Thyroid gland (tissue), 4 donors: ENCODE data around the gene MAGI1. TPM values are rescaled to one million over a fixed set of nuclear protein-coding genes. Genes with fewer than 3 reads are reported as not detected.
"Not testable (repeated sequence)": the region's sequence is repeated elsewhere in the genome, so short reads cannot be mapped to it uniquely, and the experiment has no call there.

Experiments
- DNase-seq, 2 donors: peaks; one replicate each; pipeline ENCODE4 v3.0.0-alpha.2; 2019
- H3K27ac ChIP-seq, 3 donors: fragments of 200-600 bp; sonication (generic); 1 replicate in 2 of 3; 2 replicates in 1 of 3; pipeline ENCODE4 v1.5.1; 2016 to 2019; ENCODE audit warnings: mild to moderate bottlenecking in 1 of 3, moderate library complexity in 1 of 3
- H3K27me3 ChIP-seq: fragments of 200-600 bp; sonication (generic); one replicate; pipeline ENCODE4 v1.5.1; 2019
- H3K36me3 ChIP-seq, 2 donors: fragments of 200-600 bp; sonication (generic); one replicate each; pipeline ENCODE4 v1.5.1; 2016 to 2019
- H3K4me1 ChIP-seq, 2 donors: fragments of 200-600 bp; sonication (generic); one replicate each; pipeline ENCODE4 v1.5.1; 2017 to 2019
- H3K4me3 ChIP-seq, 3 donors: fragments of 200-600 bp; sonication (generic); replicated peaks in 1 of 3; 1 replicate in 2 of 3; 2 replicates in 1 of 3; pipeline ENCODE4 v1.5.1; 2016; ENCODE audit warnings: mild to moderate bottlenecking in 1 of 3
- H3K9me3 ChIP-seq: fragments of 200-600 bp; sonication (generic); one replicate; pipeline ENCODE4 v1.5.1; 2017
- POLR2A ChIP-seq, 2 donors: fragments of 450-650 bp; IDR thresholded peaks; one replicate each; pipeline ENCODE4 v1.6.1; 2017; ENCODE audit warnings: antibody characterized with exemption in 2 of 2, mild to moderate bottlenecking in 2 of 2, moderate library complexity in 1 of 2
- WGBS, 2 donors: methylation state at CpG; one replicate each; pipeline ENCODE4 v1.1.5; 2017; 5-methylcytosine and 5-hydroxymethylcytosine counted together
- intact Hi-C: fragments of 100-400 bp; cut with DNase I; formaldehyde crosslinking; loops from one replicate; pipeline ENCODE4 v1.15.1; 2023
- total RNA-seq, 4 donors: library from RNA; depleted of rRNA; stranded (reverse); fragments of >200 nt; gene quantifications; one replicate each; pipeline ENCODE4 v1.2.3, GENCODE V29; 2016
- TF ChIP-seq, protein P1 (sequence below), 6 experiments: fragments of 200-600 bp in 3 of 6; fragments of 450-650 bp in 3 of 6; sonication (generic) in 3 of 6; IDR thresholded peaks; one replicate each; pipeline ENCODE4 v1.5.1; 2016 to 2019; ENCODE audit warnings: antibody characterized with exemption in 6 of 6, mild to moderate bottlenecking in 2 of 6, inconsistent platforms in 1 of 6, moderate library complexity in 1 of 6

The MAGI1 gene
- total RNA-seq, 4 donors from 2014 or later, result 60.5 to 123 (median 87.5) TPM

GRCh38 chr3:65545429-65545828 is 493.3 kb downstream of the MAGI1 start:
- no peaks in the 10 kb centered on the region for H3K36me3 ChIP-seq
- H3K27me3 ChIP-seq, result no peaks in the 10 kb centered on the region
- WGBS, 2 donors, result 97 to 100% methylated on average over 1 of the region's 1 CpG
- intact Hi-C loops, result no loop called here
- no peak overlapping the region for H3K27ac ChIP-seq
- peaks cover 0 to 12% of the 10 kb centered on the region in 2 donors for H3K4me1 ChIP-seq
- H3K9me3 ChIP-seq, result no peaks in the 10 kb centered on the region
- no peak overlapping the region for H3K4me3 ChIP-seq
- no peak for DNase-seq
- no peak for TF ChIP-seq POLR2A (IDR thresholded peaks at IDR 0.05)
- TF ChIP-seq, protein P1, sequence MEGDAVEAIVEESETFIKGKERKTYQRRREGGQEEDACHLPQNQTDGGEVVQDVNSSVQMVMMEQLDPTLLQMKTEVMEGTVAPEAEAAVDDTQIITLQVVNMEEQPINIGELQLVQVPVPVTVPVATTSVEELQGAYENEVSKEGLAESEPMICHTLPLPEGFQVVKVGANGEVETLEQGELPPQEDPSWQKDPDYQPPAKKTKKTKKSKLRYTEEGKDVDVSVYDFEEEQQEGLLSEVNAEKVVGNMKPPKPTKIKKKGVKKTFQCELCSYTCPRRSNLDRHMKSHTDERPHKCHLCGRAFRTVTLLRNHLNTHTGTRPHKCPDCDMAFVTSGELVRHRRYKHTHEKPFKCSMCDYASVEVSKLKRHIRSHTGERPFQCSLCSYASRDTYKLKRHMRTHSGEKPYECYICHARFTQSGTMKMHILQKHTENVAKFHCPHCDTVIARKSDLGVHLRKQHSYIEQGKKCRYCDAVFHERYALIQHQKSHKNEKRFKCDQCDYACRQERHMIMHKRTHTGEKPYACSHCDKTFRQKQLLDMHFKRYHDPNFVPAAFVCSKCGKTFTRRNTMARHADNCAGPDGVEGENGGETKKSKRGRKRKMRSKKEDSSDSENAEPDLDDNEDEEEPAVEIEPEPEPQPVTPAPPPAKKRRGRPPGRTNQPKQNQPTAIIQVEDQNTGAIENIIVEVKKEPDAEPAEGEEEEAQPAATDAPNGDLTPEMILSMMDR (IDR thresholded peaks at IDR 0.05), result no peak

DNA sequence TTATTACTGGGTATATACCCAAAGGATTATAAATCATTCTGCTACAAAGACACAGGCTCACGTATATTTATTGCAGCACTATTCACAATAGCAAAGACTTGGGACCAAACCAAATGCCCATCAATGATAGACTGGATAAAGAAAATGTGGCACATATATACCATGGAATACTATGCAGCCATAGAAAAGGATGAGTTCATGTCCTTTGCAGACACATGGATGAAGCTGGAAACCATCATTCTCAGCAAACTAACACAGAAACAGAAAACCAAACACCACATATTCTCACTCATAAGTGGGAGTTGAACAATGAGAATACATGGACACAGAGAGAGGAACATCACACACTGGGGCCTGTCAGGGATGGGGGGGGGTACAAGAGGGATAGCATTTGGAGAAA is 495.3 kb downstream of the MAGI1 start:
- intact Hi-C loops, H3K27ac ChIP-seq, DNase-seq, H3K4me3 ChIP-seq, H3K4me1 ChIP-seq, H3K9me3 ChIP-seq, H3K27me3 ChIP-seq, H3K36me3 ChIP-seq: not testable (repeated sequence)
- 88 to 95% methylated on average over 1 of the region's 1 CpG for WGBS, 2 donors

- H3K4me3 ChIP-seq, result no peak overlapping the region
- no peak for TF ChIP-seq POLR2A (IDR thresholded peaks at IDR 0.05)
- TF ChIP-seq, protein P1 (IDR thresholded peaks at IDR 0.05), result no peak
- intact Hi-C loops, result no loop called here
- WGBS, 2 donors, result 44 to 55% methylated on average over 1 of the region's 1 CpG
- H3K36me3 ChIP-seq, result no peaks in the 10 kb centered on the region
- no peaks in the 10 kb centered on the region for H3K4me1 ChIP-seq
- H3K27me3 ChIP-seq, result no peaks in the 10 kb centered on the region
- no peak overlapping the region for H3K27ac ChIP-seq
- H3K9me3 ChIP-seq, result no peaks in the 10 kb centered on the region
- no peak for DNase-seq
Observed at GRCh38 chr3:65540666-65541065, 498.1 kb downstream of the MAGI1 start.

DNA sequence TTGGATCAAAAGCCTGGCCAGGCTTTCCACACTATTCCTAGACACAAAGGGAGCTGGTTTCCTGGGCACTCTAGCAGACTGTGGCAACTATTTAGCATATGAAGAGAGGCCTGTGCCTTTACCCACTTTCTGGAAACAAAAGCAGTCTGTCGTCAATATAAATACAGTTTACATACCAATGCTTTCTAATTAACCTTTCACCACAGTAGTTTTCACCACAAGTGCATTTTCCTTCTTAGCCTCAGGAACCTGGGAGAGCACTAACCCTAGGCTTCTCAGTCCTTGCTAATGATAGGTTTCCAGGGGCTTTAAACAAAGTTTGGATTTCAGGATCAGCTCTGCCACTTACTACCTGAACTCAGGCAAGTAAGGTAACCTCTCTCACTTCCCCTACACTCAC is 499.1 kb downstream of the MAGI1 start:
- no peaks in the 10 kb centered on the region for H3K36me3 ChIP-seq
- H3K27ac ChIP-seq, result no peak overlapping the region
- no peaks in the 10 kb centered on the region for H3K9me3 ChIP-seq
- DNase-seq, result no peak
- no peak for TF ChIP-seq POLR2A (IDR thresholded peaks at IDR 0.05)
- TF ChIP-seq, protein P1 (IDR thresholded peaks at IDR 0.05), result no peak
- 57 to 74% methylated on average over 1 of the region's 1 CpG for WGBS, 2 donors
- no peaks in the 10 kb centered on the region for H3K27me3 ChIP-seq
- intact Hi-C loops, result no loop called here
- no peaks in the 10 kb centered on the region for H3K4me1 ChIP-seq
- H3K4me3 ChIP-seq, result no peak overlapping the region

DNA sequence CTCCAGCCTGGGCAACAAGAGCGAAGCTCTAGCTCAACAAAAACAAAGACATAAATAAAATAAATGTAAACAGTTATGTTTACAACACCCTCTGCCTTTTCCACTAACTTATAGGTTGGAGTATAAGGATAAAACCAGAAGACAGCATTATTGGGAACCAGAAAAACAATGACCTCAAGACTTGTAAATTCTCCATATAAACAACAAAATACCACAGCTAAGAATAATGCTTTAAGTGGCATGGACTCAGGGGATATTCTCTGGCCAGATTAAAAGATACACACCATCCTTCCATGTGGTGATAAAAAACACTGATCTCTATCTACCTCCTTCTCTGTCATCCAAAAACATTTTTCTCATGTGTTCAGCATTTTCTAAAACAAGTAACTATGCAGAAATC is 500.6 kb downstream of the MAGI1 start:
- no peaks in the 10 kb centered on the region for H3K36me3 ChIP-seq
- H3K4me1 ChIP-seq, result no peaks in the 10 kb centered on the region
- DNase-seq, result no peak
- H3K4me3 ChIP-seq, result no peak overlapping the region
- H3K27me3 ChIP-seq, result no peaks in the 10 kb centered on the region
- TF ChIP-seq POLR2A (IDR thresholded peaks at IDR 0.05), result no peak
- TF ChIP-seq, protein P1 (IDR thresholded peaks at IDR 0.05), result no peak
- no peaks in the 10 kb centered on the region for H3K9me3 ChIP-seq
- H3K27ac ChIP-seq, result no peak overlapping the region
- intact Hi-C loops, result no loop called here
- WGBS, 2 donors, result 95 to 97% methylated on average over 1 of the region's 1 CpG

- DNase-seq, result no peak
- WGBS, 2 donors, result 95% methylated on average over 3 of the region's 3 CpGs
- Histone ChIP-seq H3K27me3 (no peaks in the 10 kb centered on the region), H3K4me3 (no peak overlapping the region), H3K36me3 (no peaks in the 10 kb centered on the region), H3K9me3 (no peaks in the 10 kb centered on the region), H3K27ac (no peak overlapping the region), H3K4me1 (no peaks in the 10 kb centered on the region)
- intact Hi-C loops, result no loop called here
- no peak for TF ChIP-seq POLR2A (IDR thresholded peaks at IDR 0.05)
- TF ChIP-seq, protein P1 (IDR thresholded peaks at IDR 0.05), result no peak
Observed at GRCh38 chr3:65537109-65537508, 501.6 kb downstream of the MAGI1 start.
